Right forelimb (tissue), 1 donor: ENCODE measurements around the gene ZNF471.

Experiments
- DNase-seq: peaks from one replicate; pipeline ENCODE4 v3.0.0-alpha.2; 2018

The ZNF471 gene

GRCh38 chr19:56507446-56508289 is at the start of gene ZNF471:
Gene ZNF471 (plus strand): TSS chr19:56507855. CDS start chr19:56511572, 3,717 bp downstream.
- peak; percentile 99 for DNase-seq

DNA sequence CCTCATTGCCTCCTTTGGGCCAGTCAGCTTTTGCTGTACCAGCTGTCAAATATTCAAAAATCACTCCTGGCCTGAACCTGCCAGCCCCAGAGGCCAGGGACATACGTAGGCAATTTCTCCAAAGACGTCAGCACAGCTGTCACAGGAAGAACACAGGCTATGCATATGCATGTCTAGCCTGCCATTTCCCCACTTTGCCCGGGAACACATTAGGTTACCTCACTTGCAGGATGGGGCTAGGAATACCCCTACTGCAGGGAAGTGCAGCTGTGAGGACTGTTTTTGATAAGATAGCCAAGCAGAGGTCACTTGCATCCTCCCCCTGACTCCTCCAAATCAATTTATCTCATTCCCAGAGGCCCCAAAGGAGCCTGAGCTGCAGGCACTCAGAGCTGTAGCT is 33.3 kb upstream of the ZNF471 start:
- no peak for DNase-seq

- no peak for DNase-seq
Measured at GRCh38 chr19:56476093-56476492, 31.6 kb upstream of the ZNF471 start.

- DNase-seq = peak; percentile 54
Measured at GRCh38 chr19:56476651-56477428, 30.8 kb upstream of the ZNF471 start, which contains the start of gene ZNF667. Gene ZNF667 (minus strand): TSS chr19:56477345. CDS start chr19:56462370, 14,975 bp downstream.

DNA sequence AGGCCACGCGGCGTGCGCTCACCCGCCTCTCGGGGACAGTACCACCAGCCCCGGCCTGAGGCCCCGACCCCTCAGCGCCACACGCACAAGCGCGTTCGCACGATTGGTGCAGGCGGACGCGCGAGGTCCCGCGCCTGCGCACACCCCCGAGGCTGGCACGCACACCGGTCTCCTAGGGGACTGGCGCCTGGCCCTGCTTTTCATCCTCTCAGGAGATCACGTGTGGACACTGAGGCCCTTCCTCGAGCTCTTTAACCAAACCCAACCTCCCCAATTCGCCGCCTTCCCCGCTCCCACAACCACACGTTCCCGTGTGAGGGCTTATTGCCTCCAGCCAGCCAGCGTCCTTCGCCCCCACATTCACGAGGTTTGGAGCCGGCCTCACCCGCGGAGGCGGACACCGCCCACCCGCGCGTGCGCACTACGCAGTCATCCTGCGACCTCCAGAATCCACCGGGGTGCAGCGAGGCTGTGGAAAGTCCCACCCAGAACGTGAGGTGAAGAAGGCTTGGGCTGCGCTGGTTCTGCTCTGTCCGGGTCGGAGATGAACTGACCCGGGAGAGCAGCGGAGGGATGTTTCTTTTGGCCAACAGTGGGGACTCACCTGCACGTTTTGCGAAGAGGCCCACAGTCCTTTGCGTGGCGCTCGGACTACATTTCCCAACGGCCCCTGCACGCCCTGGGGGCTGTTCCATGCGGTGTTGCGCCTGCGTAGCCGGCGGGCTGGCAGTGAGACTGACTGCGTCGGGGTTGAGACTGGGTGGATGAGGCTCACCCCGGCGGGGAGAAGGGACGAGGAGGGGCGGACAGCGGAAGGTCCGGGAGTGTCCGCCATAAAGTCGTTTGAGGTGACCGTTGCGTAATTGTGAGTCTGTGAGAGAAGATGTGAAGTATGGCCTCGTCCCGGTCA is 30.0 kb upstream of the ZNF471 start:
- DNase-seq = peak; percentile 97

DNA sequence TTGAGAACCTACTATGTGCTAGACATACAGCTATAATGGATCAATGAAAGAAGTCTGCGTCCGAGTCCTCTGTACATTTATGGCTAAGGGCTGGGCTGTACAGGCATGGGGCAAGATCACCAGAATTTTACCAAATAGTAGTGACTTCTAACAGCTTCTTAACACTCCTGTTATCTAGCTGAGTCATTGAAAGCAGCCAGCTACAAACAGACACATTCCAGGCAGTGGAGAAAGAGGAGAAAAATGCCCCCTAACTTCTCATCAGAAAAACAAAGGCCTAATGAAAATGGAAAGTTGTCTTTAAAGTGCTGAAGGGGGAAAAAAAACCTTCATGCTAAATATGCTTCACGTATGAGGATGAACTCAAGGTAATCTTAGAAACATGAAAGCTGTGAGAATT is 16.3 kb upstream of the ZNF471 start:
- no peak for DNase-seq

DNA sequence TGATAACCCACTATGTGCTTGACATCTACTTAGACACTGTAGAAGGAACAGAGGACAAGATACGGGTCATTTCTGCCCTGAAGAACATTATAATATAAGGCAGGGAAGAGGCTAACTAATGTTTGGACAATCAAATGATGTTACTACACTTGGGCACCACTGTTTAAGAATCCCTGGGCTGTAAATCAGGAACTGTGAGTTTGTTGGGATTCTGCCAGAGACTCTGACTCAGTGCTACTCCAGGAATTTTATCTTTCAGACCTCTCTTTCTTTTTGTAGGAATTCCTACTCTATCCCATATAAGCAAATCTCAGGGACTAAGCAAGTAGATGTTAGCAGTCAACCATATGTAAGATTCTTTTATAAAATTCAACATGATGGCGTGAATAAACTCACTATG is 3.1 kb upstream of the ZNF471 start:
- DNase-seq = no peak

DNA sequence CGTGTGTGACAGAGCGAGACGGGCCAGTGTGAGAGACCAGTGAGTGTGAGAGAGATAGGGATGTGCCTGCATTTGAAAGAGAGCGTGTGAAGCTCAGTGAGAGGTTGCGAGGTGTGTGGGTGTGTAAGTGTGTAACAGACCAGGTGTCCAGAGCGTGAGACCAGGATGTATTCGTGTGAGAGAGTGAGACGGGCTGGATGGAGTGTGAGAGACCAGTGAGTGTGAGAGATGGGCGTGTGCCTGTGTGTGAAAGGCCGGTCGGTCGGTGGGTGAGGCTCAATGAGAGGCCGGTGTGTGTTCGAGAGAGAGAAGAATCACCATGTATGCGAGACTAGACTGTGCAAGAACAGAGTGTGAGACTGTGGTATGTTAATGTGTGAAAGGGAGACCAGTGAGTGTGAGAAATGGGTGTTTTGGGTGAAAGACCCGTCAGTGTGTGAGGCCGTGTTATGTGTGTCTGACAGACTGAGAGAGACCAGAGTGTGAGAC is 679 bp downstream of the ZNF471 start:
- DNase-seq = no peak

DNA sequence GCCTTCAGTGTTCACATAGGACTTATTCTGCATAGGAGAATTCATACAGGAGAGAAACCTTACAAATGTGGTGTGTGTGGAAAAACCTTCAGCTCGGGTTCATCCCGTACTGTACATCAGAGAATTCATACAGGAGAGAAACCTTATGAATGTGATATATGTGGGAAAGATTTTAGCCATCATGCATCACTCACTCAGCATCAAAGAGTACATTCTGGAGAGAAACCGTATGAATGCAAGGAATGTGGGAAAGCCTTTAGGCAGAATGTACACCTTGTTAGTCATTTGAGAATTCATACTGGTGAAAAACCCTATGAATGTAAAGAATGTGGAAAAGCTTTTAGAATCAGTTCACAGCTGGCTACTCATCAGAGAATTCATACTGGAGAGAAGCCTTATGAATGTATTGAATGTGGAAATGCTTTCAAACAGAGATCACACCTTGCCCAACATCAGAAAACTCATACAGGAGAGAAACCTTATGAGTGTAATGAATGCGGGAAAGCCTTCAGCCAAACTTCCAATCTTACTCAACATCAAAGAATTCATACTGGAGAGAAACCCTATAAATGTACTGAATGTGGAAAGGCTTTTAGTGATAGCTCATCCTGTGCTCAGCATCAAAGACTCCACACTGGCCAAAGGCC is 17.7 kb downstream of the ZNF471 start:
- no peak for DNase-seq

DNA sequence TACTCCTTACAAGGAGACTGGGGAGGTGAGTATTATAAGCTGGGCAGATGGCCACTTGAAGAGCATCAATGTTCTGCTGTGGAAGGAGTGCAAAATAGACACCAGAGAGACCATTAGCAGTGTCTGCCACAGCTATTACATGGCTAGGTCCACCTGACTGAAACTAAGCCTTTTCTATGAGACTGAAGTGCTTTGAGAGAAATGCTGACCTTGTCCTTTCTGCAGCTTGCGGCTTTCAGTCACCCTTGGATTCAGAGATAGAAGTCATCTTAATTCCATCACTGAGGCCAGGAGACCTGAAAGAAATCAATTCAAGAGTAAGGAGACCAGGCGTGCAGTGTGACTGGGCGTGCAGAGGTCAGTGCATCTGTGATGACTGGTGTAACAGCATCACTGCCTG is 29.8 kb downstream of the ZNF471 start:
- no peak for DNase-seq

- peak; percentile 94 for DNase-seq
Measured at GRCh38 chr19:56538254-56538760, 30.7 kb downstream of the ZNF471 start.

GRCh38 chr19:56538761-56539263 is 31.2 kb downstream of the ZNF471 start, which contains the start of gene ZFP28:
Gene ZFP28 (plus strand): TSS chr19:56538948. CDS start chr19:56539019, 71 bp downstream.
- peak; percentile 86 for DNase-seq

DNA sequence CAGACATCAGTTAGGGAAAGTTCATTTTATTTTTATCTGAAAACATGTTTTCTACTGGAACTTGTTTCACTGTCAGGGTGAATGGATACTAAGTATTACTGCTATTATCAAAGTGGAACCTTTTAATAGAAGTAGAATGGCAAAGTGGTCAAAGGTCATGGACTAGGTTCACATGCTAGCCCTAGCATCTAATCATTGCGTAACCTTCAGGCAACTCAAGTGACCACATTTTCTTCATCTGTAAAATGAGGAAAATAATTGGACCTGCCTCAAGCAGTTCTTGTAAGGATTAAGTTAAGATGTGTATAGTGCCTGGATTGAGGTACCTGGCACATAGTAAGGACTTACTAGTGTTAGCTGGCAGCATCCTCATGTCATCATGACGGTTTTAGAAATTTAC is 36.1 kb downstream of the ZNF471 start:
- DNase-seq = no peak

GRCh38 chr19:56547535-56547934 is 39.9 kb downstream of the ZNF471 start:
- DNase-seq = no peak

GRCh38 chr19:56554272-56554869 is 46.7 kb downstream of the ZNF471 start:
- DNase-seq = no peak

- no peak for DNase-seq
Measured at GRCh38 chr19:56562766-56563165, 55.1 kb downstream of the ZNF471 start.

DNA sequence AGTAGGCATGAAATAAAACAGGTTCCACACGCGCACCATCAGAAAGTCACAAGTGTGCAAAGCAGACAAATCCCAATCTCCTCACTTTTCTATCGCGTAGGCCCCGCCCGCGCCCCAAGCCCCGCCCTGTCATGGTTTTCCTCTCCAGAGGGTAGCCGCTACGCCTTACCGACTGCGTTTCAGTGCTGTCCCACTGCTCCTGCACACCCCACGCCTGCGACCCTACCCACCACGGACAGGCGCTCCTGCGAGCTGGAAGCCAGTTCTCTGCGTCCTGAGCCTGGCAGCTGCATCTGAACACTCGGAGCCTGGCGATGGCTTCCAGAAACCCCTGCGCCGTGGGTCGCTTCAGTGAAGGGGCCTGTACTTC is 59.2 kb downstream of the ZNF471 start:
- no peak for DNase-seq

- peak; percentile 96 for DNase-seq
Measured at GRCh38 chr19:56567274-56568120, 59.8 kb downstream of the ZNF471 start, which contains the start of gene ZNF470. Gene ZNF470 (plus strand): TSS chr19:56567468. CDS start chr19:56570312, 2,844 bp downstream.

DNA sequence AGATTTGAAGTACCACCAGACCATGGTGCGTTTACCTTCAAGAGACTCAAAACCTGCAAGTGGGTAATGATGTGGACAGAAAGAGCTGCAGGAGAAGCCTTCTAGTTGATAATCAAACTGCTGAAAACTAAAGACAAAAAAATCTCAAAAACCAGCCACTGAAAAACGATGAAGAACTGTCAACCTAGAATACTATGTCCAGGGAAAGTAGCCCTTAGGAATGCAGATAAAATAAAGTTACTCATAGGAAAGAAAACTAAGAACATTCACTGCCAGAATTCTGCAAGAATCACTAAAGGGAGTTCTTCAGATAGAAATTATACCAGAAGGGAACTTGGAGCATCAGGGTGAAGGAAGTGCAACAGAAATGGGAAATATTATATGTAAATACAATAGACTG is 64.9 kb downstream of the ZNF471 start:
- DNase-seq = no peak

DNA sequence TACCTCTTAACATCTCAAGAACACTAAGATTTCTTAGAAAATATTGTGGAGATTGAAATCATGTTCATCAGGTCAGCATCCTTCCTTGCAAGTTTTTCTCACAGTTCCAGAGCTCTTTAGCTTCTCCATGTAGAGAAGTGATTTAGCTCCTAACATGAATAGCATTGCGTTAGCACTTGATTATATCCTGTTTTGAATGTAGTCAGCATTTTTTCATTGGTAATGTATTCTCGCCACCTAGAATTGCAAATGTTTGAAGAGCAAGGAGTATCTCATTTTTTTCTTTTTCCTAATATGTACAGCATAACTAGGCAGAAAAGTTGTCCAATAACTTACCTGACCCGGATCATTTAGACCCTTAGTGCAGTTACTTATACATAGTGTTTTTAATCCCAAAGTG is 66.3 kb downstream of the ZNF471 start:
- DNase-seq = no peak
